ENCODE measurements around the gene ANKS6.

GRCh38 chr9:98768344-98768743 is 28.0 kb downstream of the ANKS6 start:
- TF ChIP-seq, protein P1, sequence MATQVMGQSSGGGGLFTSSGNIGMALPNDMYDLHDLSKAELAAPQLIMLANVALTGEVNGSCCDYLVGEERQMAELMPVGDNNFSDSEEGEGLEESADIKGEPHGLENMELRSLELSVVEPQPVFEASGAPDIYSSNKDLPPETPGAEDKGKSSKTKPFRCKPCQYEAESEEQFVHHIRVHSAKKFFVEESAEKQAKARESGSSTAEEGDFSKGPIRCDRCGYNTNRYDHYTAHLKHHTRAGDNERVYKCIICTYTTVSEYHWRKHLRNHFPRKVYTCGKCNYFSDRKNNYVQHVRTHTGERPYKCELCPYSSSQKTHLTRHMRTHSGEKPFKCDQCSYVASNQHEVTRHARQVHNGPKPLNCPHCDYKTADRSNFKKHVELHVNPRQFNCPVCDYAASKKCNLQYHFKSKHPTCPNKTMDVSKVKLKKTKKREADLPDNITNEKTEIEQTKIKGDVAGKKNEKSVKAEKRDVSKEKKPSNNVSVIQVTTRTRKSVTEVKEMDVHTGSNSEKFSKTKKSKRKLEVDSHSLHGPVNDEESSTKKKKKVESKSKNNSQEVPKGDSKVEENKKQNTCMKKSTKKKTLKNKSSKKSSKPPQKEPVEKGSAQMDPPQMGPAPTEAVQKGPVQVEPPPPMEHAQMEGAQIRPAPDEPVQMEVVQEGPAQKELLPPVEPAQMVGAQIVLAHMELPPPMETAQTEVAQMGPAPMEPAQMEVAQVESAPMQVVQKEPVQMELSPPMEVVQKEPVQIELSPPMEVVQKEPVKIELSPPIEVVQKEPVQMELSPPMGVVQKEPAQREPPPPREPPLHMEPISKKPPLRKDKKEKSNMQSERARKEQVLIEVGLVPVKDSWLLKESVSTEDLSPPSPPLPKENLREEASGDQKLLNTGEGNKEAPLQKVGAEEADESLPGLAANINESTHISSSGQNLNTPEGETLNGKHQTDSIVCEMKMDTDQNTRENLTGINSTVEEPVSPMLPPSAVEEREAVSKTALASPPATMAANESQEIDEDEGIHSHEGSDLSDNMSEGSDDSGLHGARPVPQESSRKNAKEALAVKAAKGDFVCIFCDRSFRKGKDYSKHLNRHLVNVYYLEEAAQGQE (IDR thresholded peaks at IDR 0.05; ENCODE audit: borderline replicate concordance), result no peak
- TF ChIP-seq, protein P2, sequence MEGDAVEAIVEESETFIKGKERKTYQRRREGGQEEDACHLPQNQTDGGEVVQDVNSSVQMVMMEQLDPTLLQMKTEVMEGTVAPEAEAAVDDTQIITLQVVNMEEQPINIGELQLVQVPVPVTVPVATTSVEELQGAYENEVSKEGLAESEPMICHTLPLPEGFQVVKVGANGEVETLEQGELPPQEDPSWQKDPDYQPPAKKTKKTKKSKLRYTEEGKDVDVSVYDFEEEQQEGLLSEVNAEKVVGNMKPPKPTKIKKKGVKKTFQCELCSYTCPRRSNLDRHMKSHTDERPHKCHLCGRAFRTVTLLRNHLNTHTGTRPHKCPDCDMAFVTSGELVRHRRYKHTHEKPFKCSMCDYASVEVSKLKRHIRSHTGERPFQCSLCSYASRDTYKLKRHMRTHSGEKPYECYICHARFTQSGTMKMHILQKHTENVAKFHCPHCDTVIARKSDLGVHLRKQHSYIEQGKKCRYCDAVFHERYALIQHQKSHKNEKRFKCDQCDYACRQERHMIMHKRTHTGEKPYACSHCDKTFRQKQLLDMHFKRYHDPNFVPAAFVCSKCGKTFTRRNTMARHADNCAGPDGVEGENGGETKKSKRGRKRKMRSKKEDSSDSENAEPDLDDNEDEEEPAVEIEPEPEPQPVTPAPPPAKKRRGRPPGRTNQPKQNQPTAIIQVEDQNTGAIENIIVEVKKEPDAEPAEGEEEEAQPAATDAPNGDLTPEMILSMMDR (IDR thresholded peaks at IDR 0.05; ENCODE audit: poor library complexity, severe bottlenecking), result no peak
- TF ChIP-seq EZH2 (IDR thresholded peaks at IDR 0.05; ENCODE audit: borderline replicate concordance, insufficient read depth, low read length, poor library complexity, severe bottlenecking), result no peak

Data from neural cell (in vitro differentiated cells).